GM18951 (cell line): ENCODE measurements around the gene CLEC3A.
"Not testable (repeated sequence)": the region's sequence is repeated elsewhere in the genome, so short reads cannot be mapped to it uniquely, and the experiment has no call there.

Source experiments
- POLR2A ChIP-seq: IDR thresholded peaks from 4 replicates; pipeline ENCODE4 v1.6.1; 2011; ENCODE audit warnings: mild to moderate bottlenecking; ENCODE audit not compliant: insufficient read length, insufficient read depth; ENCODE audit errors: extremely low read depth
- in situ Hi-C: fragments of 300-500 bp; cut with MboI; formaldehyde crosslinking; loops from one replicate; pipeline ENCODE4 v1.12.0; 2022; ENCODE audit warnings: low sequenced_read_pairs, mixed read lengths, inconsistent platforms; ENCODE audit not compliant: unreplicated experiment

The CLEC3A gene

GRCh38 chr16:78048319-78048718, 26.0 kb downstream of the CLEC3A start:
- in situ Hi-C loops: no loop called here
- TF ChIP-seq POLR2A: no peak

GRCh38 chr16:78050734-78051400, 28.5 kb downstream of the CLEC3A start:
- no peak for TF ChIP-seq POLR2A
- in situ Hi-C loops: no loop called here

DNA sequence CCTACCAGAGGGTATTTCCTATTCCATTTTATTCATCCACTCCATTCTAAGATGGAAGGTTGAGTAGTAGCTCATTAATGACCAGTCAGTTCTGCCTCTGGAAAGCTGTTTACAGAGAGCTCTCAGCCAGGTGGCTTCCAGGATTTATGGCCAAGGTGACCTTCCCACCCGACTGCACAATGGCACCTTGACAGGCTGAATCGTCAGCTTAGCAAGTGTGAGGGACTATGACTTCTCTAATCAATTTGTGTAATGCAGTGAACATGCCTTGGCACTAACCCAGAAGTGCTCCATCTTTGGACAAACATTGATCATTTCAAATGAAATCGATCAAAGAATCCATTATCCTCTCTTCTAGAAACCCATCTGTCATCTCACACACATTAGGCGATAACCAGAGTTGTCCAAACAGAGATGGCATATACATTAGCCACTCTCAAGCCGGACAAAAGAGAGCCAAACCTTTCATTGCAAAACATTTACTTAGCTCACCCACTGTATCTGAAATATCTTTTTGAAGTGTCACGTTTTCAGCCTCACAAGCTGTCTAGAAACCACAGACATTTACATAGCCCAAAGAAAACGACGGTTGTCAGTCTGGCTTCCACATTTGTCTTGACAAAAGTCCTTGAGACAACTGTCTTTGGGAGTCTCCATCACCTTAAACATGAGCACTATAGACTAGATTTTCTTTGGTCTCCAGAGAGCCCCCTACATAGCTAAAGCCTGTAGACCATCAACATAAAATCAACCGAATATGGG, 35.6 kb downstream of the CLEC3A start:
- no peak for TF ChIP-seq POLR2A
- in situ Hi-C loops: no loop called here

- in situ Hi-C loops: not testable (repeated sequence)
Observed at GRCh38 chr16:78059806-78060205, 37.5 kb downstream of the CLEC3A start.

DNA sequence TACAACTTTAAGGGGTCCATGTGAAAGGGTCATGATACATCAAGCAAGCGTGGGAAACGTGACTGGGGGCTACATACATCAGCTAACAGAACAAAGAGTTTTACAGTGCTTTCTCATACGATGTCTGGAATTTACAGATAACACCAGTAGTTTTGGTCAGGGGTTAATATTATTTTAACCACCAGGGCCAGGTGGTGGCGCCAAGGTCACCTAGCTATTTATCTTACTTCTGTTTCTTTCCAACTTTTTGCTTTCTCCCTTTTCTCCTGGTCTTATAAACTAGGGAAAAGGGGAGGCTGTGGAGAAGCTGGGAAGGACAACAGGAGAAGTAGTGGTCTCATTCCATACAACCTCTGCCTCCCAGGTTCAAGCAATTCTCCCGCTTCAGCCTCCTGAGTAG, 37.9 kb downstream of the CLEC3A start:
- in situ Hi-C loops: no loop called here
- TF ChIP-seq POLR2A: no peak

DNA sequence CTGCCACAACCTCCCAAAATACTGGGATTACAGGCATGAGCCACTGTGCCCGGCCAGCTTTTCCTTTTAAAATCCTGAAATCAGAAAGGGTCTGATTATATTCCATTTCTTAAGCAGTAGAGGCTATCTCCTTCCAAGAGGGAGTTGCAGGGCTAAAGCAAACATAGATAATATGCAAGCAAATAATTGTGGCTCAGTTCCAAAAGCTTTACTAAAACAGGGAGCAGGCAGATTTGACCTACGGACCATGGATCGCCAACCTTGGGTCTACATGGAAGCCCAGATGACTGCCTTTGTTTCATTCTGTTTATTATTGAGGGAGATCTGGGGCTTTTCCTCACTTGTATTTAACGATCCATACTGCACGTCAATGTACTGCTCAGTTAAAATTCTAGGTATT, 38.5 kb downstream of the CLEC3A start:
- in situ Hi-C loops: no loop called here
- no peak for TF ChIP-seq POLR2A

- in situ Hi-C loops: no loop called here
- TF ChIP-seq POLR2A: no peak
Observed at GRCh38 chr16:78065319-78065718, 43.0 kb downstream of the CLEC3A start.

DNA sequence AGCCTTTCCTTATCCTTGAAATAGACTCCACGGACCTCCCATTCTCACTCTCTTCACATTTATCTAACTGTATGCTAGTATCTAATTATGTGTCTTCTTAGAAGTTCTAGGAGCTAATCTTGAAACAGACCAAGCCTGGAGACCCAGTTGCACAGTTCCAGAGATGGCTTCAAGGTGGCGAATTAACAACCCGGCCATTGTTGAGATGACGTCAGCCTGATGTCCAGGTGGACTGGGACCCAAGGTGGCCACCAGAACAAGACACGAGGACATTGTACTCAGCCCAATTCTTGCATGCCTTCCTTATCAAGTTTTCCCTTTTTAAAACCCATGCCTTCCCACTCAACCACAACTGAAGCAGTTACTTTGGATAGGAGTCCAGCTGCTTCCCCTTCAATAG, 47.6 kb downstream of the CLEC3A start:
- TF ChIP-seq POLR2A: no peak
- in situ Hi-C loops: no loop called here

DNA sequence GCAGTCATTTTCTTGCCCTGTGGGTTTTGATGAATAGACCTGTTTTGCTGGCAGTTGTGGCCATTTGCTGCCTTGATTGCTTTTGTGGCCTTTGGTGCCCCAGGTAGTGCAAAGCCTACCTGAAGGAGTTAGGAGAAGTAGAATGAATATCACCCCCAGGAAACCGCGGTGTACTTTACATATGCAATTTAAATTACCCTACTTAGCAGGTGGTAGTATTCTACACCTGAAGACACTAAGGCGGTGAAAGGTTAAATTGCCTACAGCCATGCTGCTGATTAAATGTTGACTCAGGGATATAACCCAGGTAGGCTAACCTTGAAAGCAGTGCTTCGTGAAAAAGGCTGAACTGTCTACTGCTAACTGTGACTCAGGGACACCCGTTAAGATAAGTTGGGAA, 49.9 kb downstream of the CLEC3A start:
- in situ Hi-C loops: no loop called here
- no peak for TF ChIP-seq POLR2A

GRCh38 chr16:78075800-78076199, 53.5 kb downstream of the CLEC3A start:
- TF ChIP-seq POLR2A: no peak
- in situ Hi-C loops: no loop called here

DNA sequence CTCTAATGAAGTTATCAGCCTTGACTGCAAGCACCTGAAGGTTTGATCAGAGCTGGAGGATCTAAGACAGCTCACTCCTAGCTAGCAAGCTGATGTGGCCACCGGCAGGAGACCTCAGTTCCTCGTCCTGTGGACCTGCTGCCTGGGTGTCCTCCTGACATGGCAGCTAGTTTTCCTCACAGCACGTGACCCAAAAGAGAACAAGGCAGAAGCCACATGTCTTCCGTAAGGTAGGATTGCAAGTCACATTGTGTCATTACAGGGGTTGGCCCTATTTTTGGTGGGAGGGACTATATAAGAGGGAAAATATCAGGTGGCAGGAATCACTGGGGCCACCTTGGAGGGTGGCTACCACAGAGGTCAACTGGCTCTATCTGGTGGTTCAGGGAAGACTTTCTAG, 59.0 kb downstream of the CLEC3A start:
- no peak for TF ChIP-seq POLR2A
- in situ Hi-C loops: no loop called here
